HepG2 (cell line): ENCODE results near the gene AP4S1. TPM values are rescaled to one million over a fixed set of nuclear protein-coding genes. Genes with fewer than 3 reads are reported as not detected.
A peak's percentile ranks its signal among the peaks of the same experiment; 100 is the strongest.

Experiments
- ATF7-NPFF ChIP-seq: sonication (generic); formaldehyde crosslinking; IDR thresholded peaks from 2 replicates; pipeline ENCODE4 v1.8.1; 2023; ENCODE audit warnings: mild to moderate bottlenecking, low read depth, missing genetic modification reagents, moderate library complexity
- BORCS8-MEF2B ChIP-seq: sonication (generic); formaldehyde crosslinking; IDR thresholded peaks from 2 replicates; pipeline ENCODE4 v1.8.0; 2022; ENCODE audit warnings: mild to moderate bottlenecking, missing genetic modification reagents
- FOXP4 ChIP-seq: sonication (generic); formaldehyde crosslinking; IDR thresholded peaks from 2 replicates; pipeline ENCODE4 v1.4.0; 2020; ENCODE audit warnings: missing genetic modification reagents
- GATAD2A ChIP-seq: IDR thresholded peaks from 2 replicates; pipeline ENCODE4 v1.6.1; 2016
- GMEB2 ChIP-seq: IDR thresholded peaks from 2 replicates; pipeline ENCODE4 v1.6.1; 2016; ENCODE audit warnings: missing biosample characterization, missing genetic modification reagents, low read depth
- HMGA1 ChIP-seq: sonication (generic); formaldehyde crosslinking; conservative IDR thresholded peaks from 2 replicates; pipeline ENCODE4 v1.4.0; 2020; ENCODE audit warnings: missing genetic modification reagents
- NKX3-1 ChIP-seq: sonication (generic); formaldehyde crosslinking; IDR thresholded peaks from 2 replicates; pipeline ENCODE4 v1.5.0; 2020; ENCODE audit warnings: missing genetic modification reagents
- TSC22D2 ChIP-seq: sonication (generic); formaldehyde crosslinking; IDR thresholded peaks from 2 replicates; pipeline ENCODE4 v1.5.1; 2020; ENCODE audit warnings: missing genetic modification reagents, mild to moderate bottlenecking, borderline replicate concordance
- WIZ ChIP-seq: sonication (generic); formaldehyde crosslinking; IDR thresholded peaks from 2 replicates; pipeline ENCODE4 v1.5.1; 2020; ENCODE audit warnings: mild to moderate bottlenecking, missing genetic modification reagents
- ZNF232 ChIP-seq: sonication (generic); formaldehyde crosslinking; IDR thresholded peaks from 2 replicates; pipeline ENCODE4 v1.4.0; 2020; ENCODE audit warnings: missing genetic modification reagents, borderline replicate concordance
- ZNF333 ChIP-seq: sonication (generic); formaldehyde crosslinking; IDR thresholded peaks from 2 replicates; pipeline ENCODE4 v1.4.0; 2020; ENCODE audit warnings: mild to moderate bottlenecking, missing genetic modification reagents, borderline replicate concordance
- ZNF335 ChIP-seq: sonication (generic); formaldehyde crosslinking; IDR thresholded peaks from 2 replicates; pipeline ENCODE4 v1.4.0; 2020; ENCODE audit warnings: missing genetic modification reagents
- ZNF503 ChIP-seq: sonication (generic); formaldehyde crosslinking; IDR thresholded peaks from 2 replicates; pipeline ENCODE4 v1.4.0; 2020; ENCODE audit warnings: missing genetic modification reagents
- ZNF710 ChIP-seq: sonication (generic); formaldehyde crosslinking; IDR thresholded peaks from 2 replicates; pipeline ENCODE4 v1.5.0; 2020; ENCODE audit warnings: mild to moderate bottlenecking, missing genetic modification reagents, borderline replicate concordance
- polyA plus RNA-seq, 8 experiments: library from polyadenylated mRNA; depleted of rRNA in 3 of 8; stranded (reverse) in 7 of 8; unstranded in 1 of 8; fragments of >200 nt; fragmentation: Illumina TruSeq in 4 of 8; extraction: Trizol in 4 of 8; gene quantifications; 2 replicates each; pipeline versions ENCODE4 v1.2.1 to v1.2.3, GENCODE V29; 2011 to 2016; ENCODE audit warnings: low read depth in 4 of 8, missing spikeins in 1 of 8, mixed read lengths in 1 of 8; ENCODE audit not compliant: insufficient read depth in 1 of 8
- total RNA-seq, 5 experiments: library from RNA; depleted of rRNA; stranded (reverse); fragments of >200 nt; fragmentation: Illumina TruSeq; extraction: Trizol; gene quantifications; 2 replicates each; pipeline ENCODE4 v1.2.3, GENCODE V29; 2016; ENCODE audit warnings: low read depth in 1 of 5
- TF ChIP-seq, protein P1 (sequence below): sonication (generic); formaldehyde crosslinking; IDR thresholded peaks from 2 replicates; pipeline ENCODE4 v1.8.0; 2022; ENCODE audit warnings: mild to moderate bottlenecking, missing genetic modification reagents, borderline replicate concordance
- TF ChIP-seq, protein P2 (sequence below): IDR thresholded peaks from 2 replicates; pipeline ENCODE4 v1.6.1; 2016; ENCODE audit warnings: low read depth, borderline replicate concordance
- TF ChIP-seq, protein P3 (sequence below): sonication (generic); formaldehyde crosslinking; IDR thresholded peaks from 2 replicates; pipeline ENCODE4 v1.4.0; 2020; ENCODE audit warnings: missing genetic modification reagents

Gene AP4S1
- total and polyA plus RNA-seq, 2 of the 13 experiments (the other 11 are each of a cell fraction or from before 2014, with no cell fraction given) = 3.9 to 21.1 TPM

GRCh38 chr14:31026450-31027235, 1.2 kb downstream of the AP4S1 start (continued):
- TF ChIP-seq GATAD2A (CRISPR knock-in tag) = peak; percentile 64
- peak; percentile 51 for TF ChIP-seq ZNF710 (CRISPR knock-in tag)
- peak; percentile 68 for TF ChIP-seq GMEB2 (CRISPR knock-in tag)
- no peak for TF ChIP-seq ZNF335 (CRISPR knock-in tag)
- no peak for TF ChIP-seq HMGA1
- TF ChIP-seq NKX3-1 (CRISPR knock-in tag) = peak; percentile 17; the same call in 1 of the 2 replicates
- TF ChIP-seq ZNF503 (CRISPR knock-in tag) = peak; percentile 56; the same call in 1 of the 2 replicates
- peak; percentile 88 for TF ChIP-seq ZNF232 (CRISPR knock-in tag)
- TF ChIP-seq, protein P1, sequence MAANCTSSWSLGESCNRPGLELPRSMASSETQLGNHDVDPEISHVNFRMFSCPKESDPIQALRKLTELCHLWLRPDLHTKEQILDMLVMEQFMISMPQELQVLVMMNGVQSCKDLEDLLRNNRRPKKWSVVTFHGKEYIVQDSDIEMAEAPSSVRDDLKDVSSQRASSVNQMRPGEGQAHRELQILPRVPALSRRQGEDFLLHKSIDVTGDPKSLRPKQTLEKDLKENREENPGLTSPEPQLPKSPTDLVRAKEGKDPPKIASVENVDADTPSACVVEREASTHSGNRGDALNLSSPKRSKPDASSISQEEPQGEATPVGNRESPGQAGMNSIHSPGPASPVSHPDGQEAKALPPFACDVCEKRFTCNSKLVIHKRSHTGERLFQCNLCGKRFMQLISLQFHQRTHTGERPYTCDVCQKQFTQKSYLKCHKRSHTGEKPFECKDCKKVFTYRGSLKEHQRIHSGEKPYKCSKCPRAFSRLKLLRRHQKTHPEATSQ = no peak; the same call in 1 of the 2 replicates
- TF ChIP-seq, protein P2, sequence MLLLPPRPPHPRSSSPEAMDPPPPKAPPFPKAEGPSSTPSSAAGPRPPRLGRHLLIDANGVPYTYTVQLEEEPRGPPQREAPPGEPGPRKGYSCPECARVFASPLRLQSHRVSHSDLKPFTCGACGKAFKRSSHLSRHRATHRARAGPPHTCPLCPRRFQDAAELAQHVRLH (CRISPR knock-in tag) = peak; percentile 81; the same call in 1 of the 2 replicates
- peak; percentile 47; the same call in 1 of the 2 replicates for TF ChIP-seq FOXP4 (CRISPR knock-in tag)
- no peak; the same call in 1 of the 2 replicates for TF ChIP-seq BORCS8-MEF2B (CRISPR knock-in tag)
- TF ChIP-seq ZNF333 = peak; percentile 86; the same call in 1 of the 2 replicates
- TF ChIP-seq, protein P3, sequence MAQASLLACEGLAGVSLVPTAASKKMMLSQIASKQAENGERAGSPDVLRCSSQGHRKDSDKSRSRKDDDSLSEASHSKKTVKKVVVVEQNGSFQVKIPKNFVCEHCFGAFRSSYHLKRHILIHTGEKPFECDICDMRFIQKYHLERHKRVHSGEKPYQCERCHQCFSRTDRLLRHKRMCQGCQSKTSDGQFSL (CRISPR knock-in tag) = no peak
- no peak for TF ChIP-seq WIZ (CRISPR knock-in tag)
- 0 out of 2 replicates have a peak, but pooled peaks have one; percentile 85 for TF ChIP-seq TSC22D2 (CRISPR knock-in tag)
- TF ChIP-seq ATF7-NPFF (CRISPR knock-in tag) = peak; percentile 81
